Nephron (organoid): Measurements from ENCODE around the gene C20orf202.
A peak's percentile ranks its signal among the peaks of the same experiment; 100 is the strongest.

Experiments used
- H3K27ac Mint-ChIP-seq, 3 experiments: 2 replicates each; pipeline ENCODE4 v1.8.0; 2020; ENCODE audit warnings: mixed read lengths in 3 of 3, mild to moderate bottlenecking in 2 of 3, moderate library complexity in 1 of 3
- H3K27me3 Mint-ChIP-seq: 2 replicates; pipeline ENCODE4 v1.8.0; 2021; ENCODE audit warnings: low read depth, mild to moderate bottlenecking, moderate library complexity, mixed read lengths
- H3K36me3 Mint-ChIP-seq: 2 replicates; pipeline ENCODE4 v1.8.0; 2020; ENCODE audit warnings: low read depth, mixed read lengths
- H3K4me1 Mint-ChIP-seq: 2 replicates; pipeline ENCODE4 v1.8.0; 2020; ENCODE audit warnings: mixed read lengths
- H3K4me3 Mint-ChIP-seq, 3 experiments: 2 replicates each; pipeline ENCODE4 v1.8.0; 2020; ENCODE audit warnings: mild to moderate bottlenecking in 3 of 3, mixed read lengths in 3 of 3, moderate library complexity in 2 of 3
- H3K9me3 Mint-ChIP-seq: 2 replicates; pipeline ENCODE4 v1.8.0; 2020; ENCODE audit warnings: mixed read lengths
- TF ChIP-seq, protein P1 (sequence below), 3 experiments: fragments of 200-600 bp; sonication (generic); IDR thresholded peaks; one replicate each; pipeline ENCODE4 v1.5.0; 2021; ENCODE audit warnings: antibody characterized with exemption in 3 of 3; ENCODE audit not compliant: unreplicated experiment in 3 of 3

C20orf202 gene

DNA sequence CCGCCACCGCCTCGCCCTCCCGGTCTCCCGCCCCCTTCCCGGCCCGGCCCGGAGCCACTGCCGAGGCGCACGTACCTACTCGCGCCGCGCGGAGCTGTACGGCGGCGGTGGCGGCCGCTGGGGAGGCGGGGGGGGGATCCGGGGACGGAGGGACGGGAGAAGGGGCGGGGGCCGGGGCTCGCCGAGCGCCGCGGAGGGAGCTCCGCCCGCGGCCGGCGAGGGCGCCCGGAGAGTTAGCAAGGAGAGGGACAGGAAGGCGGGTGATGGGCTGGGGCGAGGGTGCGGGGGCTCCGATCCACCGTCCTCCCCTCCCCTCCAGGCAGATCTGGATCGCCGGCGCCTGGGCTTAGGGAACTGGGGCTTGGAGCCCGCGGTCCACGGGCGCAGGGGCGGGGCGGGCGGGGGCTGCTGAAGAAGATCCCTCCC, 17.9 kb upstream of the C20orf202 start:
- H3K4me3 Mint-ChIP-seq, result no peak overlapping the region
- H3K36me3 Mint-ChIP-seq, result no peaks in the 10 kb centered on the region
- TF ChIP-seq, protein P1, sequence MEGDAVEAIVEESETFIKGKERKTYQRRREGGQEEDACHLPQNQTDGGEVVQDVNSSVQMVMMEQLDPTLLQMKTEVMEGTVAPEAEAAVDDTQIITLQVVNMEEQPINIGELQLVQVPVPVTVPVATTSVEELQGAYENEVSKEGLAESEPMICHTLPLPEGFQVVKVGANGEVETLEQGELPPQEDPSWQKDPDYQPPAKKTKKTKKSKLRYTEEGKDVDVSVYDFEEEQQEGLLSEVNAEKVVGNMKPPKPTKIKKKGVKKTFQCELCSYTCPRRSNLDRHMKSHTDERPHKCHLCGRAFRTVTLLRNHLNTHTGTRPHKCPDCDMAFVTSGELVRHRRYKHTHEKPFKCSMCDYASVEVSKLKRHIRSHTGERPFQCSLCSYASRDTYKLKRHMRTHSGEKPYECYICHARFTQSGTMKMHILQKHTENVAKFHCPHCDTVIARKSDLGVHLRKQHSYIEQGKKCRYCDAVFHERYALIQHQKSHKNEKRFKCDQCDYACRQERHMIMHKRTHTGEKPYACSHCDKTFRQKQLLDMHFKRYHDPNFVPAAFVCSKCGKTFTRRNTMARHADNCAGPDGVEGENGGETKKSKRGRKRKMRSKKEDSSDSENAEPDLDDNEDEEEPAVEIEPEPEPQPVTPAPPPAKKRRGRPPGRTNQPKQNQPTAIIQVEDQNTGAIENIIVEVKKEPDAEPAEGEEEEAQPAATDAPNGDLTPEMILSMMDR (IDR thresholded peaks at IDR 0.05; ENCODE audit: unreplicated experiment in 3 of 3), result no peak
- H3K27ac Mint-ChIP-seq, result no peak overlapping the region
- peaks cover 11% of the 10 kb centered on the region for H3K4me1 Mint-ChIP-seq
- H3K27me3 Mint-ChIP-seq, result peaks cover 40% of the 10 kb centered on the region
- H3K9me3 Mint-ChIP-seq, result no peaks in the 10 kb centered on the region

DNA sequence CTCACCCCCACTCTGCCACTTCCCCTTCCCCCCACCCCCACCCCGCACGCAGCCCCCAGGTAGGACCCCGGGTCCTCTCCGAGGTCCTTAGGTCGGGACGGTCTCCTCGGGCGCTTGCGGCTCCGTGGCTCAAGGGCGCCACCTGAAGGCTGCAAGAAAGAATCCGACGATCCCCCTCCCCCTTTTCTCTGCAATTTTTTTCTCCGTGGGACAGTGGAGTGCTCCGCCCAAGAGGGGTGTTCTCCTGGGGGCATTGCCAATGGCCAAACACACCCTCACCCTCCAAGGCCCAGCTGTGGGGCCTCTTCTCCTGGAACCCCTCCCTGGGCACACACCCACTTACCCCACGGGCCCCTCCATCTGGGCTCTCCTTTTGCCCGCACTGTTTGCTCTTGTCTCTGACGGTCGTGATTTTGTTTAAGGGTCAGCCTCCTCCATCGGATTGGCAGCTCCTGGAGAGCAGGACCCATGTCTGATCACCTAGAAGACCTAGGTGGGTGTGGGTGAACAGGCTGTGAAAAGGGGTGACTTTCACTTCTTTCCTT, 17.4 kb upstream of the C20orf202 start:
- H3K9me3 Mint-ChIP-seq, result no peaks in the 10 kb centered on the region
- peaks cover 11% of the 10 kb centered on the region for H3K4me1 Mint-ChIP-seq

DNA sequence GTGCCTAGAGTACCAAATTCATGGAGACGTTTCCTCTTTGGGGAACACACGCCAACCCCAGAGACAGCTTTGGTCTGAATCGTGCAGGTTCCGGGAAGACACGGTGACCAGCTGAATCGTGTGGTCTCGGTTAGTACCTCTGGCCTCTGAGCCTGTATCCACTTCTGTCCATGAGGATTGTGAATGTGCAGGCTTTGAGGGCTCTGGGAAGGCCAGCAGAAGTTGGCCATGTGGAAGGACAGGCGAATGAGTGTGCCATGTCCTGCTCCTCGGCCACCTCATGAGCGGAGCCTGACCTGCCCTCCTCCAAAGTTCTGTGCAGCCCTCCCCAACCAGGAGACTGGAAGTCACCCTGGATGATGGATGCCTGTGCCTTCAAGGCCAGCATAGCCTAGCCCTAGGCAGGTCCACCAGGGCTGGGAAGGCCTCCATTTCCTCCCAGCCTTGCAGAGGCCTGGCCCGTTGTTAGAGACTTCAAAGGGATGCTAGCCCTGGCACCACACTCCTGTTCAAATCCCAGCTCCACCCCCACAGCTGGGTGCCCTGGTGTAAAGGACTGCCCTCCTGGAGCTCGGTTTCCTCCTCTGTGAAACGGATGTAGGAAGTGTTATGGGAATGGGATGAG, 16.8 kb upstream of the C20orf202 start:
- H3K4me1 Mint-ChIP-seq, result peaks cover 11% of the 10 kb centered on the region
- H3K9me3 Mint-ChIP-seq, result no peaks in the 10 kb centered on the region
- no peaks in the 10 kb centered on the region for H3K36me3 Mint-ChIP-seq
- TF ChIP-seq, protein P1 (IDR thresholded peaks at IDR 0.05; ENCODE audit: unreplicated experiment in 3 of 3), result no peak
- H3K27ac Mint-ChIP-seq, result no peak overlapping the region
- peaks cover 47% of the 10 kb centered on the region for H3K27me3 Mint-ChIP-seq
- peak overlapping the region; percentile 77 to 84 (median 81) for H3K4me3 Mint-ChIP-seq

More for the DNA sequence above, 17.4 kb upstream of the C20orf202 start:
- Mint-ChIP-seq H3K4me3 (peak overlapping the region; percentile 77 to 84 (median 81)), H3K36me3 (no peaks in the 10 kb centered on the region), H3K27me3 (peaks cover 46% of the 10 kb centered on the region), H3K27ac (no peak overlapping the region)
- TF ChIP-seq, protein P1 (IDR thresholded peaks at IDR 0.05; ENCODE audit: unreplicated experiment in 3 of 3), result peak; percentile 46 to 68 (median 55)

GRCh38 chr20:1187605-1188171, 15.6 kb upstream of the C20orf202 start:
- Mint-ChIP-seq H3K4me3 (no peak overlapping the region), H3K27ac (no peak overlapping the region), H3K36me3 (no peaks in the 10 kb centered on the region), H3K9me3 (no peaks in the 10 kb centered on the region), H3K4me1 (peaks cover 11% of the 10 kb centered on the region), H3K27me3 (peaks cover 38% of the 10 kb centered on the region)
- TF ChIP-seq, protein P1 (IDR thresholded peaks at IDR 0.05; ENCODE audit: unreplicated experiment in 3 of 3), result no peak

GRCh38 chr20:1188347-1188746, 14.9 kb upstream of the C20orf202 start:
- Mint-ChIP-seq H3K9me3 (no peaks in the 10 kb centered on the region), H3K27ac (no peak overlapping the region), H3K27me3 (peaks cover 31% of the 10 kb centered on the region), H3K36me3 (no peaks in the 10 kb centered on the region), H3K4me3 (no peak overlapping the region), H3K4me1 (peaks cover 11% of the 10 kb centered on the region)
- TF ChIP-seq, protein P1 (IDR thresholded peaks at IDR 0.05; ENCODE audit: unreplicated experiment in 3 of 3), result no peak
